ENCODE results near the gene ITGAV. TPM values are rescaled to one million over a fixed set of nuclear protein-coding genes. Genes with fewer than 3 reads are reported as not detected.

The ITGAV gene
- total RNA-seq, 1 donor from 2014 or later = 46.6 TPM

GRCh38 chr2:186725783-186726182 lies 135.9 kb downstream of the ITGAV start:
- ATAC-seq (no peak), DNase-seq (no peak)
- TF ChIP-seq, protein P1, sequence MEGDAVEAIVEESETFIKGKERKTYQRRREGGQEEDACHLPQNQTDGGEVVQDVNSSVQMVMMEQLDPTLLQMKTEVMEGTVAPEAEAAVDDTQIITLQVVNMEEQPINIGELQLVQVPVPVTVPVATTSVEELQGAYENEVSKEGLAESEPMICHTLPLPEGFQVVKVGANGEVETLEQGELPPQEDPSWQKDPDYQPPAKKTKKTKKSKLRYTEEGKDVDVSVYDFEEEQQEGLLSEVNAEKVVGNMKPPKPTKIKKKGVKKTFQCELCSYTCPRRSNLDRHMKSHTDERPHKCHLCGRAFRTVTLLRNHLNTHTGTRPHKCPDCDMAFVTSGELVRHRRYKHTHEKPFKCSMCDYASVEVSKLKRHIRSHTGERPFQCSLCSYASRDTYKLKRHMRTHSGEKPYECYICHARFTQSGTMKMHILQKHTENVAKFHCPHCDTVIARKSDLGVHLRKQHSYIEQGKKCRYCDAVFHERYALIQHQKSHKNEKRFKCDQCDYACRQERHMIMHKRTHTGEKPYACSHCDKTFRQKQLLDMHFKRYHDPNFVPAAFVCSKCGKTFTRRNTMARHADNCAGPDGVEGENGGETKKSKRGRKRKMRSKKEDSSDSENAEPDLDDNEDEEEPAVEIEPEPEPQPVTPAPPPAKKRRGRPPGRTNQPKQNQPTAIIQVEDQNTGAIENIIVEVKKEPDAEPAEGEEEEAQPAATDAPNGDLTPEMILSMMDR (IDR thresholded peaks at IDR 0.05) = no peak
- intact Hi-C loops (cut with DNase I) = no loop called here
- no peak overlapping the region for H3K27ac ChIP-seq
- H3K9me3 ChIP-seq = no peaks in the 10 kb centered on the region
- H3K27me3 ChIP-seq (ENCODE audit: low read depth) = no peaks in the 10 kb centered on the region
- H3K4me3 ChIP-seq = no peak overlapping the region
- no peaks in the 10 kb centered on the region for H3K4me1 ChIP-seq
- H3K36me3 ChIP-seq = no peaks in the 10 kb centered on the region

GRCh38 chr2:186726938-186727337 lies 137.1 kb downstream of the ITGAV start:
- Histone ChIP-seq H3K4me1 (no peaks in the 10 kb centered on the region), H3K4me3 (no peak overlapping the region), H3K9me3 (no peaks in the 10 kb centered on the region), H3K36me3 (no peaks in the 10 kb centered on the region), H3K27ac (no peak overlapping the region), H3K27me3 (ENCODE audit: low read depth) (no peaks in the 10 kb centered on the region)
- DNase-seq (no peak), ATAC-seq (no peak)
- TF ChIP-seq, protein P1 (IDR thresholded peaks at IDR 0.05) = no peak
- intact Hi-C loops (cut with DNase I) = no loop called here

- Histone ChIP-seq H3K4me1 (no peaks in the 10 kb centered on the region), H3K27ac (no peak overlapping the region), H3K27me3 (ENCODE audit: low read depth) (no peaks in the 10 kb centered on the region), H3K9me3 (no peaks in the 10 kb centered on the region), H3K4me3 (no peak overlapping the region), H3K36me3 (no peaks in the 10 kb centered on the region)
- intact Hi-C loops (cut with DNase I) = no loop called here
- DNase-seq (no peak), ATAC-seq (no peak)
- TF ChIP-seq, protein P1 (IDR thresholded peaks at IDR 0.05) = no peak
Measured at GRCh38 chr2:186728631-186729030, 138.8 kb downstream of the ITGAV start.

Other genes starting within 250 kb of the ITGAV start
- gene ZC3H15, start 103.8 kb upstream of the ITGAV start, total RNA-seq = 44.2 TPM
- 4.9 TPM for gene FAM171B, start 104.0 kb downstream of the ITGAV start, total RNA-seq

Measured in lower lobe of right lung (tissue), 2 donors.